Measurements from ENCODE around the gene AIG1. TPM values are rescaled to one million over a fixed set of nuclear protein-coding genes. Genes with fewer than 3 reads are reported as not detected.

The AIG1 gene
- total and polyA plus RNA-seq, 2 experiments from 2014 or later: 92.8 to 102 TPM

DNA sequence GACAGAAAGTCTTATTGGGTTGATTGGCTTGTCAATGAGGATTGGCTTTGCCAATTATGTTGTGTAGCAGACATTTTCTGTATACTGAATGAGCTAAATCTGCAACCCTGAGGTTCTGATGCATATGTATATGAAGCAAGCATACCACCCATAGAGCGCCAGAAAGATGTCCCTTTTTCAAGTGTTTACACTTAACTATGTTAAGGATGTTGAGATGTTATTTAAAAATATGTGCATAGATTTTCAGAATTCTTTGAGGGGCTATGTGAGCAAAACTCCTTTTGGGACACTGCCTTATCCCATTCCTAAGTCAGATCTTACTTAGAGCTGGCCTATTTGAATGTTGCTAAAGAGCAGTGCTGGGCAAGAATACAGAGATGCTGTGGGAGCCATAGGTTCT lies 1.9 kb downstream of the AIG1 start:
- H3K4me1 ChIP-seq (ENCODE audit: insufficient read depth): peaks cover 30% of the 10 kb centered on the region
- no peaks in the 10 kb centered on the region for H3K9me3 ChIP-seq (ENCODE audit: low read depth)
- peaks cover 32% of the 10 kb centered on the region for H3K79me2 ChIP-seq
- no peaks in the 10 kb centered on the region for H3K27me3 ChIP-seq
- H3K4me3 ChIP-seq: no peak overlapping the region
- H3K9me2 ChIP-seq (replicated peaks; ENCODE audit: insufficient read depth): no peaks in the 10 kb centered on the region
- H2AFZ ChIP-seq: no peak overlapping the region
- 86% methylated on average over 1 of the region's 1 CpG for WGBS (ENCODE audit: low lambda C conversion rate, missing lambda C conversion rate)
- H3K27ac ChIP-seq: peak overlapping the region; percentile 97
- TF ChIP-seq, protein P1, sequence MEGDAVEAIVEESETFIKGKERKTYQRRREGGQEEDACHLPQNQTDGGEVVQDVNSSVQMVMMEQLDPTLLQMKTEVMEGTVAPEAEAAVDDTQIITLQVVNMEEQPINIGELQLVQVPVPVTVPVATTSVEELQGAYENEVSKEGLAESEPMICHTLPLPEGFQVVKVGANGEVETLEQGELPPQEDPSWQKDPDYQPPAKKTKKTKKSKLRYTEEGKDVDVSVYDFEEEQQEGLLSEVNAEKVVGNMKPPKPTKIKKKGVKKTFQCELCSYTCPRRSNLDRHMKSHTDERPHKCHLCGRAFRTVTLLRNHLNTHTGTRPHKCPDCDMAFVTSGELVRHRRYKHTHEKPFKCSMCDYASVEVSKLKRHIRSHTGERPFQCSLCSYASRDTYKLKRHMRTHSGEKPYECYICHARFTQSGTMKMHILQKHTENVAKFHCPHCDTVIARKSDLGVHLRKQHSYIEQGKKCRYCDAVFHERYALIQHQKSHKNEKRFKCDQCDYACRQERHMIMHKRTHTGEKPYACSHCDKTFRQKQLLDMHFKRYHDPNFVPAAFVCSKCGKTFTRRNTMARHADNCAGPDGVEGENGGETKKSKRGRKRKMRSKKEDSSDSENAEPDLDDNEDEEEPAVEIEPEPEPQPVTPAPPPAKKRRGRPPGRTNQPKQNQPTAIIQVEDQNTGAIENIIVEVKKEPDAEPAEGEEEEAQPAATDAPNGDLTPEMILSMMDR (IDR thresholded peaks at IDR 0.05; ENCODE audit: poor library complexity): no peak
- TF ChIP-seq EZH2 (IDR thresholded peaks at IDR 0.05; ENCODE audit: borderline replicate concordance) (no peak), EZH2phosphoT487 (IDR thresholded peaks at IDR 0.05; ENCODE audit: low read depth, severe bottlenecking, unreplicated experiment) (no peak)
- H3K36me3 ChIP-seq (replicated peaks; ENCODE audit: insufficient read depth, low read depth): no peaks in the 10 kb centered on the region
- DNase-seq (ENCODE audit: low spot score): no peak
- no peaks in the 10 kb centered on the region for H4K20me1 ChIP-seq (ENCODE audit: insufficient read depth, poor library complexity, severe bottlenecking)
- H3K4me2 ChIP-seq: peak overlapping the region; percentile 83

DNA sequence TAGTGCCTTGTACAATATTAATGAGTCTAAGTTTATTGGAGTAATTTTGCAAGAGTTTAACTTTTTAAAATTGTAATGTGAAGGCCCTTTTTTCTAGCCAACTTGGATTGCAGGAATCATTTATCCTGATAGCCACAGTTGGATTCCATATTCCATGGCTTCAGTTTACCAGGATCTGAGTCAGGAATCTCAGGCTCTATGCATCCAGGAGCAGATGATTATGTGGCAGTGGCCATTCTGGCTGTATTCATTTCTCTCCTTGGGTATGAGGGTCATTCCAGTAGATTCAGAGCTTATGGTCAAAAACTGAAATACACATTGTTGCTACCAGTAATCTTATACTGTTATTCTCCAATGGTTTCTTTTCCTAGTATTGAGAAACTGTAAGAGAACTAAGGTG lies 2.9 kb downstream of the AIG1 start:
- Histone ChIP-seq H3K36me3 (replicated peaks; ENCODE audit: insufficient read depth, low read depth) (no peaks in the 10 kb centered on the region), H4K20me1 (ENCODE audit: insufficient read depth, poor library complexity, severe bottlenecking) (no peaks in the 10 kb centered on the region), H3K4me2 (peak overlapping the region; percentile 83), H2AFZ (no peak overlapping the region), H3K27me3 (no peaks in the 10 kb centered on the region), H3K9me2 (replicated peaks; ENCODE audit: insufficient read depth) (no peaks in the 10 kb centered on the region), H3K4me1 (ENCODE audit: insufficient read depth) (peaks cover 30% of the 10 kb centered on the region), H3K4me3 (no peak overlapping the region), H3K27ac (peak overlapping the region; percentile 97), H3K9me3 (ENCODE audit: low read depth) (no peaks in the 10 kb centered on the region), H3K79me2 (peaks cover 43% of the 10 kb centered on the region)
- TF ChIP-seq, protein P1 (IDR thresholded peaks at IDR 0.05; ENCODE audit: poor library complexity): no peak
- TF ChIP-seq EZH2 (IDR thresholded peaks at IDR 0.05; ENCODE audit: borderline replicate concordance): no peak
- no peak for TF ChIP-seq EZH2phosphoT487 (IDR thresholded peaks at IDR 0.05; ENCODE audit: low read depth, severe bottlenecking, unreplicated experiment)
- no peak for DNase-seq (ENCODE audit: low spot score)

DNA sequence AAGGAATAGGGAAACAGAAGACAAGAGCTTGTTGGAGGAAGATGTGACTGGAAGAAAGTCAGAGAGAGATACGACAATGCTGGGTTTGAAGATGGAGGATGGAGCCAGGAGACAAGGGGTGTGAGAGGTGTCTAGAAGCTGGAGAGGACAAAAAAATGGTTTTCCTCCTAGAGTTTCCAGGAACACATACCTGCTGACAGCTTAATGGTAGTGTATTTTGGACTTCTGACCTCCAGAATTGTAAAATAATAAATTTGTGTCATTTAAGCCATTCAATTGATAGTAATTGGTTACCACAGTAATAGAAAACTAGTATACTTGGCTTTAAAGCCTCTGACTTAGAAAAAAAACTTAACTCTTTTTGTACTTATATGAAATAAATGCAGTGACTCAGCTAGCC lies 3.6 kb downstream of the AIG1 start:
- H3K4me3 ChIP-seq: no peak overlapping the region
- no peaks in the 10 kb centered on the region for H3K9me3 ChIP-seq (ENCODE audit: low read depth)
- H4K20me1 ChIP-seq (ENCODE audit: insufficient read depth, poor library complexity, severe bottlenecking): no peaks in the 10 kb centered on the region
- peak; percentile 20 for DNase-seq (ENCODE audit: low spot score)
- peak overlapping the region; percentile 97 for H3K27ac ChIP-seq
- H3K79me2 ChIP-seq: peaks cover 48% of the 10 kb centered on the region
- H3K27me3 ChIP-seq: no peaks in the 10 kb centered on the region
- no peaks in the 10 kb centered on the region for H3K36me3 ChIP-seq (replicated peaks; ENCODE audit: insufficient read depth, low read depth)
- WGBS (ENCODE audit: low lambda C conversion rate, missing lambda C conversion rate): 93% methylated on average over 1 of the region's 1 CpG
- H2AFZ ChIP-seq: no peak overlapping the region
- H3K9me2 ChIP-seq (replicated peaks; ENCODE audit: insufficient read depth): no peaks in the 10 kb centered on the region
- H3K4me2 ChIP-seq: peak overlapping the region; percentile 83
- peaks cover 30% of the 10 kb centered on the region for H3K4me1 ChIP-seq (ENCODE audit: insufficient read depth)
- no peak for TF ChIP-seq EZH2phosphoT487 (IDR thresholded peaks at IDR 0.05; ENCODE audit: low read depth, severe bottlenecking, unreplicated experiment)
- TF ChIP-seq, protein P1 (IDR thresholded peaks at IDR 0.05; ENCODE audit: poor library complexity): no peak

All from hepatocyte (in vitro differentiated cells).